SK-N-MC (cell line): ENCODE measurements around the gene MTHFD1.

Source experiments
- DNase-seq: peaks from one replicate; pipeline ENCODE4 v3.0.0-alpha.2; 2011; ENCODE audit warnings: low read depth, low spot score
- H3K27ac ChIP-seq: fragments of 200-600 bp; sonication (generic); 2 replicates; pipeline ENCODE4 v1.5.1; 2016; ENCODE audit warnings: mixed run types
- H3K36me3 ChIP-seq: fragments of 200-600 bp; sonication (generic); 2 replicates; pipeline ENCODE4 v1.6.1; 2017; ENCODE audit warnings: antibody characterized with exemption, low read length, mixed read lengths; ENCODE audit not compliant: insufficient read depth
- H3K4me3 ChIP-seq: fragments of 200-600 bp; sonication (generic); 2 replicates; pipeline ENCODE4 v1.5.1; 2016
- H3K9ac ChIP-seq: fragments of 200-600 bp; sonication (generic); 2 replicates; pipeline ENCODE4 v1.8.0; 2017; ENCODE audit warnings: mixed run types, mixed read lengths; ENCODE audit not compliant: insufficient read length
- H3K9me3 ChIP-seq: fragments of 200-600 bp; sonication (generic); 2 replicates; pipeline ENCODE4 v1.6.1; 2017; ENCODE audit warnings: low read depth, mild to moderate bottlenecking, antibody characterized with exemption, low read length, moderate library complexity, mixed read lengths
- EZH2 ChIP-seq: fragments of 200-600 bp; sonication (generic); IDR thresholded peaks from one replicate; pipeline ENCODE4 v1.6.1; 2017; ENCODE audit warnings: antibody characterized with exemption
- FOXP2 ChIP-seq: optimal IDR thresholded peaks from 2 replicates; pipeline ENCODE3; 2011; ENCODE audit warnings: mild to moderate bottlenecking, moderate library complexity; ENCODE audit not compliant: insufficient read depth; ENCODE audit errors: extremely low read length, control extremely low read depth
- POLR2AphosphoS5 ChIP-seq: IDR thresholded peaks from 2 replicates; pipeline ENCODE4 v1.6.1; 2012; ENCODE audit warnings: mild to moderate bottlenecking, low read depth, low read length, borderline replicate concordance

Gene MTHFD1

DNA sequence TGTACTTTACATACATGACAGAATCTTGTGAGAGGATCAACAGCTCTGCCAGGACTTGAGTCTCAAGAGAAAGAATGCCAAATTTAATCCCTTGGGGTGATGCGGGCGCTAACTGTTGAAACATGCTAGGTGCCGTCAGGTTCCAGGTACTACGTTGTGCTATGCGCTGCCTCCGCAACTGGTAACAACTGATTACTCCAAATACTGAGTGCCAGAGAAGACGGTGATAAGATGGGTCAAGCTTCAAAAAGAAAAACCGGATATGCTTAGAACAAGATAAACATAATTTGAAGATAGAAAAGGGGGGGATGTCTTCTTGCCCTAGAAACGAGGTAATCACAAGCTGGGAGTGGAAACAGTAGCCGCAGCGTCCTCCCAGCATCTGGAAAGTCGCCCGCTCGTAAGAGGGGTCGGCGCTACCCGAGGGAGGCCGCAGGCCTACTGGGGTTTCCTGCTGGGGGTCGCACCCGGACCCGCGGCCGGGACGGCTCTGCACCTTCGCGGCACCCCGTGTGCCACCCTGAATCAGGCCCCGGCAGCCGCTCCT lies 114.8 kb downstream of the MTHFD1 start:
- TF ChIP-seq EZH2: no peak
- TF ChIP-seq FOXP2: no peak
- TF ChIP-seq POLR2AphosphoS5: no peak
- Histone ChIP-seq H3K9me3 (no peaks in the 10 kb centered on the region), H3K27ac (peak overlapping the region; percentile 90), H3K4me3 (peak overlapping the region; percentile 90), H3K36me3 (peaks cover 3% of the 10 kb centered on the region; the same call in 1 of the 2 replicates), H3K9ac (peak overlapping the region; percentile 95)
- no peak for DNase-seq

GRCh38 chr14:64503434-64504309 lies 115.5 kb downstream of the MTHFD1 start, which contains the start of gene ZBTB25:
Gene ZBTB25 (minus strand): TSS chr14:64503838. CDS start chr14:64490533, 13,305 bp downstream.
- TF ChIP-seq FOXP2: peak; percentile 38
- no peak for TF ChIP-seq EZH2
- peak; percentile 70 for TF ChIP-seq POLR2AphosphoS5
- H3K36me3 ChIP-seq: peaks cover 3% of the 10 kb centered on the region; the same call in 1 of the 2 replicates
- peak within 1 kb of the TSS; percentile 90 for H3K4me3 ChIP-seq
- peak within 1 kb of the TSS; percentile 99 for H3K9ac ChIP-seq
- H3K9me3 ChIP-seq: no peaks in the 10 kb centered on the region
- DNase-seq: no peak
- peak within 1 kb of the TSS; percentile 98 for H3K27ac ChIP-seq

DNA sequence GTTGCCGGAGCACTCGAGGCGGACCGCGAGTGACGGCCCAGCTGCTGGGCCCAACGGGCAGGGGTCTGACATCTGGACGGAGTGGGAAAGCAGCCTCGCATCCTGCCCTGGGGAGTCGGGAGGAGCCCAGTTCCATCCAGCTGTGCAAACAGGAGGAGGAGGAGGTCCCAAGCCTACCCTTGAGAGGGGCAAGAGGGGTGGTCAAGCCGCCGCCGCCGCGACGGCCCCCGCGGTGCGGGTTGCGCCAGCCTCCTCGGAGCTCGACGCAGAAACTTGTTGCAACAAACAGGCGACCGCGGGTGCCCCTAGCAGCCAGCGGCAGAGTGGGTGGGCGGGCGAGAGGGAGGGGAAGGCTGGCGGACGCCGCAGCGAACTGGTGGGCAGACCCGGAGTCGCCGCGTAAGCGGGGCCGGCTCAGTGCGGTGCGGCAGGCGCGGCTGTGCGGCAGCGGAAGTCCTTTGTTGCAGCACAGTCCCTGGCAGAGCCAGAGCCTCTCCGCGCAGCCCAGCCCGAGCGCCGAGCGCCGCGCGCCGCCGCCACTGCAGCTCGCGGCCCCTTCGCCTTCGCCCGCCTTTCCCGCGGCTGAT lies 116.2 kb downstream of the MTHFD1 start, which contains the start of gene ZBTB1:
Gene ZBTB1 (plus strand): TSS at position 461 of the 587 bp plus-strand sequence. CDS start 16,735 bp downstream, outside the sequence.
- Histone ChIP-seq H3K36me3 (no peaks in the 10 kb centered on the region), H3K9me3 (no peaks in the 10 kb centered on the region), H3K27ac (peak within 1 kb of the TSS; percentile 98), H3K9ac (peak within 1 kb of the TSS; percentile 99), H3K4me3 (peak within 1 kb of the TSS; percentile 90)
- no peak for DNase-seq
- TF ChIP-seq EZH2: no peak
- TF ChIP-seq FOXP2: no peak
- peak; percentile 63; the same call in 1 of the 2 replicates for TF ChIP-seq POLR2AphosphoS5

DNA sequence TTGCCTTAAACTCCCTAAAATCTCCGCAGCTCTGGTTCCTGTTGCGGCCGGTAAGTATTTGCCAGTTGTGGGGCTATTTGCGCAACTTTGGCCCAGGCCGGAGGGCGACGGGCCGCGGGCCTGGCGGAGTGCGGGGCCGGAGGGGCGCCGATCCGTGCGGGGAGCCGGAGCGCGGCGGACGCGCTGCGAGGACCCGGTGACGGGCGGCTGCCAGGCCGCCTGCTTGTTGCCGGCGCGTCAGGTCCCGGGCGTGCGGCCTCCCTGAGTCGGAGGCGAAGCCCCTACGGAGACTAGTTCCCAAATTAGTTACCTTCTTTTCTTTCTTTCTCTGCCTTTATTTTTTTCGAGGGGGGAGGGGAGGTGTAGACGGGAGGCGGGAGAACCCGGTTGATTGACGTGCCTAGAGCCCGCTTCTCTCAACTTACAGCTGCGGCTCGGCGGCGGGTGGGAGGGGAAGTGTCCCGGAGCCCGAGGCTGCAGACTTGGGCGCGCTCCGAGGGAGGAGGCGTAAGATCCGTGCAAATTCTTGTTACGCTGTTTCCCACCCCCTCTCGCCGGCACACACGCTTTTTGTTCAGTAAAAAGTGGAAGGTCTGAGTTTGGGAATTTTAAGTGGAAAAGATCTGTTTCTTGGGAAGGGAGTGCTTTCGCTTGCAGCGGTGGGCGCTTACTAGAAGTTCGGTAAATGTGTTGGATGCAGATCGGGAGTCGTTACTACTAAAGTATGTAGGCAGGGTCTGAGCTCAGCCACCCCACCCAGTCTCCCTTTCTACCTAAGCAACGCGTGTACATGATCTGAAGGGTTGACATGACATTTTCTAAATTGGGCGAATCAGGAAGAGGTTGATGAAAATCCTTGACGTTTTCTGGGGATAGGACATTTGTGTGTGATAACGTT lies 117.0 kb downstream of the MTHFD1 start:
- Histone ChIP-seq H3K4me3 (peak overlapping the region; percentile 90), H3K9ac (peak overlapping the region; percentile 99), H3K27ac (peak overlapping the region; percentile 98), H3K36me3 (no peaks in the 10 kb centered on the region), H3K9me3 (no peaks in the 10 kb centered on the region)
- DNase-seq: no peak
- TF ChIP-seq POLR2AphosphoS5: peak; percentile 42; the same call in 1 of the 2 replicates
- TF ChIP-seq FOXP2: no peak
- TF ChIP-seq EZH2: no peak

DNA sequence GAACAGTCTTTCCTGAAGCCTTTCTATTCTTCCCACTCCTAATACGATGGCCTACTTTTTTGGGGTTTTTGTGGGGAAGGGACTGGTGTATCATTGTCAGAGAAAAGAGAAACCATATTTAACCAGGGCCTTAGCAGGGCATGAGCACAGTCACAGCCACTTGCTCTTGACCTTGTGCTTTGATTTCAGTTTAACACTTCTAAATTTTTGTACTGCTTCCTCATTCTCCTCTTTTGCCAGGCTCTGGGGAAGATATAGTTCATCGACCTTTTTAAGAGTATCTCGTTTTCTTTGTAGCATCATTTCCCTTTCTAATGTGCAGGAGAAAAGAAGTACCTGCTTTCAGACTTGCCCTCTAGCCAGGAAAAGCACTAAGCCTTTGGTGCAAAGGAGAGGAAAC lies 118.6 kb downstream of the MTHFD1 start:
- H3K9me3 ChIP-seq: no peaks in the 10 kb centered on the region
- H3K27ac ChIP-seq: no peak overlapping the region; the same call in 1 of the 2 replicates
- TF ChIP-seq EZH2 (no peak), POLR2AphosphoS5 (no peak), FOXP2 (no peak)
- DNase-seq: no peak
- peak overlapping the region; percentile 38 for H3K9ac ChIP-seq
- H3K4me3 ChIP-seq: peak overlapping the region; percentile 20
- no peaks in the 10 kb centered on the region for H3K36me3 ChIP-seq

DNA sequence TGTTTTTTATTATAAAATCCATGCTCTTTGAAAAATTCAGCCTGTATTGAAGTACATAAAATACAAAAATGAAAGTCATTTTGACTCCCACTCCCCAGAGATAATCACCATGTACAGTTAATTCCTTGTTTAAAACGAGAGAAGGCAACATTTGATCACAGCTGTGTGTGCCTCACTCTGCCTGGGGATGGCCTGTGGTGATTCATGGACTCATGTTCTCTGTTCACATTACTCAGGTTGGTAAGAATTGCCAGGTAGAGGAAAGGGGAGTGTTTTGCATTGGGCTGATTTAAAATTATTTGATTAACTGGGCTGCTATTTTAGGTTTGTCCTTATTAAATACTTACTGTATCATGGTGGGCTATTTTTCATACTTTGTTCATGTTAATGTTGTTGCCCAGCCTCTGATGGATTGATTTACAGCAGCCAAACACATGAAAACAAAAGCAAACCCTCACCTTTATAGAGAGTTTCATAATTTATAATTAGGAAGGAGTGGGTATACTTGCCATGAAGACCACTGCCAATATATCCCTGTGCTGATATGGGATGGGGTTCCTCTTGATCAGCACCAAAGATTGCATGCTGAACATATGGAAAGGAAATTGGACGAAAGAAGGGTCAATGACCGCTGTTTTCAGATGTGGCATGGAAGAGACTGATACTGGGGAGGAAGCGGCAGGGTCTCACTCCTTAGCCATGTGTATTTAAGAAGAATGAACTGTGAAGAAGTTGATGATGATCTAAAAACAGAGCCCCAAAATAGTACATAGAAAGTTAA lies 119.4 kb downstream of the MTHFD1 start:
- Histone ChIP-seq H3K4me3 (no peak overlapping the region), H3K27ac (no peak overlapping the region), H3K9ac (peak overlapping the region; percentile 38), H3K36me3 (no peaks in the 10 kb centered on the region), H3K9me3 (no peaks in the 10 kb centered on the region)
- no peak for TF ChIP-seq FOXP2
- no peak for TF ChIP-seq EZH2
- no peak for TF ChIP-seq POLR2AphosphoS5
- DNase-seq: no peak

GRCh38 chr14:64508215-64508776 lies 120.1 kb downstream of the MTHFD1 start:
- Histone ChIP-seq H3K36me3 (no peaks in the 10 kb centered on the region), H3K9me3 (no peaks in the 10 kb centered on the region), H3K27ac (no peak overlapping the region), H3K9ac (no peak overlapping the region), H3K4me3 (no peak overlapping the region)
- no peak for DNase-seq
- TF ChIP-seq EZH2 (no peak), FOXP2 (no peak), POLR2AphosphoS5 (no peak)
